ENCODE results near the gene CCDC182.

CCDC182 gene

DNA sequence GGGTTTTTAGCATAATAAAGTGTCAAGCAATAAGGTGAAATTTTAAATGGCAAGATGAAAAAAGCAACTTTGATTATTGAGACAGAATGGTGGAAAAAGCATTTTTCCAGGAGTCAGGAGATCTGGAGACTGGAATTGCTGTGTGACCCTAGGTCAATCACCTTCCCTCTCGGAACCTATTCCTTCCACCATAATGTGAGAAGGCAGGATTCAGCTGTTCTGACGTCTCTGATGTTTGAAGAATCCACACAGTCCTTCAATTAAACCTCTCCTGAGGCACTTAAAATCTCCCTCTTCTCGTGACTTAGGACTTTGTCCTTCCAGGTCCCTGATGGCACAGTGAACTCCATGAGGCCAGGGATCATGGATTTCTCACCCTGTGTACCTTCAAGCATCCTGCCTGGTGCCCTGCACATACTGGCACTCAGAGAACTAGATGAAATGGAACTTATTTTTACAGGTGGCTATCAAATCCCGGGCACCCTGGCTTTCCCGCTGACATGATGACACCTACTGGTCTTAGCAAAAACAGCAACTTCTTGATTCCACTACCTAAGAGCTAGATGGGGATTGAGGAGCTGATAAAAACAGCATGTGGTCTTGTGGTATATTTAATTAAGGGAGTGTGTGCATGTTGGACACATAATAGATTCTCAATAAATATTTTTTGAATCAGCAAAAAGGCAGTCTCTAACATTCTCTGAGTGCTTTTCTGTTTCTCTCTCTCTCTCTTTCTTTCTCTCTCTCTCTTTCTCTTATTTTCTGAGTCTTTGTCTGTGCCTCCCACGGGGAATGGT, 2.3 kb upstream of the CCDC182 start:
- Histone ChIP-seq H3K27ac (ENCODE audit: insufficient read depth, low read length, poor library complexity, severe bottlenecking) (no peak overlapping the region), H3K4me3 (ENCODE audit: insufficient read depth, low read depth, low read length, poor library complexity, severe bottlenecking) (no peak overlapping the region), H3K36me3 (ENCODE audit: control insufficient read depth, insufficient read depth, low read length) (no peaks in the 10 kb centered on the region), H3K9me3 (ENCODE audit: control insufficient read depth, low read length) (no peaks in the 10 kb centered on the region), H3K4me1 (ENCODE audit: control insufficient read depth, insufficient read depth, low read length, poor library complexity, severe bottlenecking) (no peaks in the 10 kb centered on the region), H3K27me3 (replicated peaks; ENCODE audit: control insufficient read depth, insufficient read depth, low read length, poor library complexity, severe bottlenecking) (no peaks in the 10 kb centered on the region)
- peak; percentile 4 to 18 (median 5) for DNase-seq

DNA sequence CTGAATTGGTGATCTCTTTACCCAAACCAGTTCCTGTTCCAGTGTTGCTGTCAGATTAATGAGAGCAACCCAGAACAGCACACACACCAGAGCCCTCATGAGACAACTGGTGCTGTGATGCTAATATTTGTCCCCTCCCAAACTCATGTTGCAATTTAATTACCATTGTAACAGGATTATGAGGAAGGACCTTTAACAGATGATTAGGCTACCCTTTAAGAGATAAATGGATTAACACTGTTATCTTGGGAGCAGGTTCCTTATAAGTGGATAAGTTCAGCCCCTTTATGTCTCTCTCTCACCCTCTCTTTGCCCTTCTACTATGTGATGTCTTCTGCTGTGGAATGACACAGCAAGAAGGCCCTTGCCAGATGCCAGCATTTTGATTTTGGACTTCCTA, 1.1 kb upstream of the CCDC182 start:
- H3K27ac ChIP-seq (ENCODE audit: insufficient read depth, low read length, poor library complexity, severe bottlenecking) = no peak overlapping the region
- H3K4me3 ChIP-seq (ENCODE audit: insufficient read depth, low read depth, low read length, poor library complexity, severe bottlenecking) = no peak overlapping the region
- no peaks in the 10 kb centered on the region for H3K27me3 ChIP-seq (replicated peaks; ENCODE audit: control insufficient read depth, insufficient read depth, low read length, poor library complexity, severe bottlenecking)
- no peaks in the 10 kb centered on the region for H3K9me3 ChIP-seq (ENCODE audit: control insufficient read depth, low read length)
- H3K36me3 ChIP-seq (ENCODE audit: control insufficient read depth, insufficient read depth, low read length) = no peaks in the 10 kb centered on the region
- no peak for DNase-seq
- no peaks in the 10 kb centered on the region for H3K4me1 ChIP-seq (ENCODE audit: control insufficient read depth, insufficient read depth, low read length, poor library complexity, severe bottlenecking)

DNA sequence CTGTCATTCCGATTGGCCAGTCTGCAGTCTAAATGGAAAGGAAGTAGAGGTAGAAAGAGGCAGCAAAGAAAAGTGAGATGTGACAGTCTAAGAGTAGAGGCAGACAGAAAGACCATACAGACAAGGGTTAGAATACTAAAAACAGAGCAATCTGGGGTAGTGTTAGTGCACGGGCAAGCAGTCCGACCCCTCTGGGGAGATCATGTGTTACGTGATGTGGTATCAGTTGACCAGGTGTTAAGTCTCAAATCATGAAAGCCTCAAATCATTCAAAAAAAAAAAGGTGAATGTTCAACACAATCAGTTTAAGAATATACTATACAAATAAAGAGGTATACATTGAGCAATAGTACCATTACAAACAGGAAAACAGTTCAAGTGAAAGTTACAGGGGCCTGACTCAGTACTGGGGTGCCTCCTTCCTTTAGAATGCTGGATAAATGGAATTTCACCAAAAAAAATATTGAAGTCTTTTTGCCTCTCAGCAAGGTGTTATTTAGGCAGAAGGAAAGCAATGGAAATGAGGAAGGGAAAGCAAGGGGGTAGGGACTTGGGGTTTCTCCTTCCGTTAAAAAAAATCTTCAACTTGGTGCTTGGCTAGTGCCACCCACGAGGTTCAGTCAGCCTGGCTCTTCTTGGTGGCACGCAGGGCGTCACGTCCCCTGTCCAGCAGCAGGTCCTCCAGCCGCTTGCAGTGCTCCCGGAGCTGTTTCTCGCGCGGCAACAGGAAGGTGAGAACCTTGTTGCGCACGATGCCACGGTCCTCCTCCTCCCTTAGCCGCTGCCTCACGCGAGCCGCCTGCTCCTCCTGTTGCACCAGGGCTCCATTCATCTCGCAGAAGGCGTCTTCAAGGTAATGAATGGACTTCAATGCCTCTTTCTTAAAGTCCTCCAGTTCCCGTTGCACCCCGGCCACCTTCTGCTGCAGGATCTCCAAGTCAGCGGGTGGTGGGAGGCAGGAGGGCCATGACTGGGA, 616 bp downstream of the CCDC182 start:
- Histone ChIP-seq H3K36me3 (ENCODE audit: control insufficient read depth, insufficient read depth, low read length) (no peaks in the 10 kb centered on the region), H3K27ac (ENCODE audit: insufficient read depth, low read length, poor library complexity, severe bottlenecking) (no peak overlapping the region), H3K4me1 (ENCODE audit: control insufficient read depth, insufficient read depth, low read length, poor library complexity, severe bottlenecking) (no peaks in the 10 kb centered on the region), H3K4me3 (ENCODE audit: insufficient read depth, low read depth, low read length, poor library complexity, severe bottlenecking) (no peak overlapping the region), H3K27me3 (replicated peaks; ENCODE audit: control insufficient read depth, insufficient read depth, low read length, poor library complexity, severe bottlenecking) (no peaks in the 10 kb centered on the region), H3K9me3 (ENCODE audit: control insufficient read depth, low read length) (no peaks in the 10 kb centered on the region)
- no peak for DNase-seq

DNA sequence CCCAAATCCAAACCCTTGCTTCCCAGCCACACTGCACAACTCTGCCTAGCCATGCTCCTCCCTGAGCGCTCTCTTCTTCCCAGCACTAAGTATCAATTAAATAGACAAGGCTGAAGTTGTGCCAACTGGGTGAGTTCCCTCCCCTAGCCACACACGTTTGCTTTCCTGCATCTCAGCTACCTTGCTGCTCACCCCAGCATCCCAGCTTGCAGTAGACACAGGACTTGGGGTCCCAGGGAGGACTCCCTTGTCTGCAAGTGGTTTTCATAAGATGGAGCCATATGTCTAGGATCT, 4.9 kb downstream of the CCDC182 start:
- H3K36me3 ChIP-seq (ENCODE audit: control insufficient read depth, insufficient read depth, low read length) = no peaks in the 10 kb centered on the region

DNA sequence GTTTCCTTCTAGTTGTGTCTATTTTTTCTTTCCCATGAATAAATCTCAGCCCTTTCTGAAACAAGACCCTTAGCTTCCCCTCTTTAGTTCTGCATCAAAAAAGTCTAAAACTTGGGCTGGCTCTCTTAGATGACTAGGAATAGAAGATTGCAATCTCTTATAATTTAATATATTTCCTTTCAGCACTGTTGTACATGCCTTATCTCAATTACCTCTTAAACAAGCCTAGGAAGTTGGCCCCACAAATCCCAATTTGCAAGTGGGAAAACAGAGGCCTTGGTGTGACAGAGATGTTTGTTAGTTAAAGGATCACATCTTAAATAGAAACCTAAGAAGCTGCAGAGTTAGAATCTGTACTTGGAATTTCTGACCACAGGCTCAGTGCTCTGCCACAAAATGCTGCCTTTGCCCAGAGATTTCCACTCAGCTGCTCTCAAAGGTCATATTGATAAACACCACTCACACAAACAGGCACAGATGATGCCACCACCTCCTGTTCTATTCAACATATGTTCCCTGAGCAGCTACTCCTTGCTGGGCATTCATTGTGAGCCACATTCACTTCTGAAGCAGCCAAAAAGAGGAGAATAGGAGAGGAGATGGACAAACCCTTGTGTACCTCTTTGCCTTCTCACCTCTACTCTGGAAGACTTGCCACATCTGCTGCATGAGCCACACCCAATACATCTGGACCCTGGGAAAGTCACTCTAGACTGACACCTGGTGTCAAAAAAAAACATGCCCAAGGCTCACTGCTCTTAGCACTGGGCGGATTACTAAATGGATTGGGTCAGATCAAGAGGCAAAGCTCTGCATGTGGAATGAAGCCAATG, 5.5 kb downstream of the CCDC182 start:
- DNase-seq = no peak
- no peak overlapping the region for H3K27ac ChIP-seq (ENCODE audit: insufficient read depth, low read length, poor library complexity, severe bottlenecking)
- H3K4me3 ChIP-seq (ENCODE audit: insufficient read depth, low read depth, low read length, poor library complexity, severe bottlenecking) = no peak overlapping the region
- H3K9me3 ChIP-seq (ENCODE audit: control insufficient read depth, low read length) = no peaks in the 10 kb centered on the region
- H3K4me1 ChIP-seq (ENCODE audit: control insufficient read depth, insufficient read depth, low read length, poor library complexity, severe bottlenecking) = no peaks in the 10 kb centered on the region
- no peaks in the 10 kb centered on the region for H3K27me3 ChIP-seq (replicated peaks; ENCODE audit: control insufficient read depth, insufficient read depth, low read length, poor library complexity, severe bottlenecking)
- H3K36me3 ChIP-seq (ENCODE audit: control insufficient read depth, insufficient read depth, low read length) = no peaks in the 10 kb centered on the region

More for the DNA sequence above, 4.9 kb downstream of the CCDC182 start:
- no peak overlapping the region for H3K4me3 ChIP-seq (ENCODE audit: insufficient read depth, low read depth, low read length, poor library complexity, severe bottlenecking)
- no peaks in the 10 kb centered on the region for H3K9me3 ChIP-seq (ENCODE audit: control insufficient read depth, low read length)
- DNase-seq = no peak
- H3K27ac ChIP-seq (ENCODE audit: insufficient read depth, low read length, poor library complexity, severe bottlenecking) = no peak overlapping the region
- no peaks in the 10 kb centered on the region for H3K27me3 ChIP-seq (replicated peaks; ENCODE audit: control insufficient read depth, insufficient read depth, low read length, poor library complexity, severe bottlenecking)
- H3K4me1 ChIP-seq (ENCODE audit: control insufficient read depth, insufficient read depth, low read length, poor library complexity, severe bottlenecking) = no peaks in the 10 kb centered on the region

DNA sequence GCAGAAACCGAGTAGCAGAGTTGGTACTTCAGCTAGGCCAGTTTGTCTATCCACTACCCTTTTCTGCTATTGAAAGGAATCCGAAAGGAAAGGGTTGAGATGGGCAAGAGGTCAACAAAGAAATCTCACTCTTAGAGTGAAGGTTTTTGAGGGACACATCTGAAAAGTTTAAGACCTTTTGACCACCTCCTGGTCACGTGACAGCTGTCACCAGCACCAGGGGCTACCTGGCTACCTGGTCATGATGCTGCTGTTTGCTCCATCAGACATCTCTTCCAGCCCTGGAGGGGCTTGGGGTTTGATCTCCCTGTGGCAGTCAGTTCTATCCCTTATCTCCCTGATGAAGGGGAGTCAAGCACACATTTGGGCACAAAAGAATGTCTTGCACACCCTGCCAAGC, 7.6 kb downstream of the CCDC182 start:
- H3K36me3 ChIP-seq (ENCODE audit: control insufficient read depth, insufficient read depth, low read length) = no peaks in the 10 kb centered on the region
- H3K27me3 ChIP-seq (replicated peaks; ENCODE audit: control insufficient read depth, insufficient read depth, low read length, poor library complexity, severe bottlenecking) = no peaks in the 10 kb centered on the region
- no peaks in the 10 kb centered on the region for H3K9me3 ChIP-seq (ENCODE audit: control insufficient read depth, low read length)
- no peaks in the 10 kb centered on the region for H3K4me1 ChIP-seq (ENCODE audit: control insufficient read depth, insufficient read depth, low read length, poor library complexity, severe bottlenecking)
- no peak for DNase-seq
- no peak overlapping the region for H3K27ac ChIP-seq (ENCODE audit: insufficient read depth, low read length, poor library complexity, severe bottlenecking)
- H3K4me3 ChIP-seq (ENCODE audit: insufficient read depth, low read depth, low read length, poor library complexity, severe bottlenecking) = no peak overlapping the region

DNA sequence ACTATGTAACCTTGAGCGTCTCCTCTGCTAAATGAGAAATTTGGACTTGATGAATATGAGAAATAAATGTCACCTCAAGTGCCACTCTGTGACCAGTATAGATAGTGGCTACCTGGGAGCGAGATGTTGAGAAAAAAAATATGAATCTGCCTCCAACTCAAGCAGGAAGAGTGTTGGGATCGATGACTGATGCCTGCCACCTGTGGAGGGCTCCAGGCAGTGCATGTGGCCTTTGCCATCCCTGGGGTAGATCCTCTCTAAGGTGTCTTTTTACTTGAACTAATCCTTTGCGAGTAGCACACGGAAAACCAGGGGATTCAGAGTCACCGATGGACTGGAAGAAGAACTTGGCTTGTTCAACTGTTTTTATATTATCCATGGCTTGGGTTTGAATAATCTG, 9.4 kb downstream of the CCDC182 start:
- H3K27me3 ChIP-seq (replicated peaks; ENCODE audit: control insufficient read depth, insufficient read depth, low read length, poor library complexity, severe bottlenecking) = no peaks in the 10 kb centered on the region
- no peaks in the 10 kb centered on the region for H3K36me3 ChIP-seq (ENCODE audit: control insufficient read depth, insufficient read depth, low read length)
- H3K4me3 ChIP-seq (ENCODE audit: insufficient read depth, low read depth, low read length, poor library complexity, severe bottlenecking) = no peak overlapping the region
- no peak overlapping the region for H3K27ac ChIP-seq (ENCODE audit: insufficient read depth, low read length, poor library complexity, severe bottlenecking)
- H3K9me3 ChIP-seq (ENCODE audit: control insufficient read depth, low read length) = no peaks in the 10 kb centered on the region
- no peak for DNase-seq
- no peaks in the 10 kb centered on the region for H3K4me1 ChIP-seq (ENCODE audit: control insufficient read depth, insufficient read depth, low read length, poor library complexity, severe bottlenecking)

DNA sequence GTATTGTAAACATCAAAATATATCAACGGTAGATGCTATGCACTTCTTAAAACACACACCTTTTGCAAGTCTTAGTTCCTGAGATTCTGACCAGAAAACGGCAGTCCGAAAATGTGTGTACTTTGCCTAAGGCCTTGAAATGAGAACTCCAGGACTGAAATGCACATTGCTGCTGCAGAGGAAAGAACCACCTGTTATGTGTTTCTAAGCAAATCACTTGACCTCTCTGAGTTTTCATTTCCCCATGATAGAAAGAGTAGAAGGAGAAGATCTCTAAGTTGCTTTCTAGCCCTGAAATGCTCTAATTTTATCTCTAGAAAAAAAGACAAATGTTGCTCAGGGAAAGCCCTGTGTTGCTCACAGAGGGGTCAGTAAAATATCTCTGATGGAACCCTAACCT, 9.9 kb downstream of the CCDC182 start:
- no peak for DNase-seq
- no peak overlapping the region for H3K27ac ChIP-seq (ENCODE audit: insufficient read depth, low read length, poor library complexity, severe bottlenecking)
- no peak overlapping the region for H3K4me3 ChIP-seq (ENCODE audit: insufficient read depth, low read depth, low read length, poor library complexity, severe bottlenecking)
- no peaks in the 10 kb centered on the region for H3K36me3 ChIP-seq (ENCODE audit: control insufficient read depth, insufficient read depth, low read length)
- no peaks in the 10 kb centered on the region for H3K4me1 ChIP-seq (ENCODE audit: control insufficient read depth, insufficient read depth, low read length, poor library complexity, severe bottlenecking)
- no peaks in the 10 kb centered on the region for H3K27me3 ChIP-seq (replicated peaks; ENCODE audit: control insufficient read depth, insufficient read depth, low read length, poor library complexity, severe bottlenecking)
- no peaks in the 10 kb centered on the region for H3K9me3 ChIP-seq (ENCODE audit: control insufficient read depth, low read length)

DNA sequence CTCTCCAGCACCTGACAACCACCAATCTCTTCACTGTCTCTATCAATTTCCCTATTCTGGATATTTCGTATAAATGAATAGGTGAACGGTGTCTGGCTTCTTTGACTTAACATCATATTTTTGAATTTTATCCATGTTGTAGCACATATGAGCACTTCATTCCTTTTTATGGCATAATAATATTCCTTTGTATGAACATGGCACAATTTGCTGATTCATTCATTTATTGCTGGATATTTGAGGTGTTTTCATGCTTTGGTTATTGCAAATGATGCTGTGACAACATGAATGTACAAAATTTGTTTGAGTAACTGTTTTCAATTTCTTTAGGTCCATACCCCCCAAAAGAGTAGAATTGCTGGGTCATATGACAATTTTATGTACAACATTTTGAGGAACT, 12.0 kb downstream of the CCDC182 start:
- no peak for DNase-seq
- Histone ChIP-seq H3K27me3 (replicated peaks; ENCODE audit: control insufficient read depth, insufficient read depth, low read length, poor library complexity, severe bottlenecking) (no peaks in the 10 kb centered on the region), H3K4me1 (ENCODE audit: control insufficient read depth, insufficient read depth, low read length, poor library complexity, severe bottlenecking) (no peaks in the 10 kb centered on the region), H3K36me3 (ENCODE audit: control insufficient read depth, insufficient read depth, low read length) (no peaks in the 10 kb centered on the region), H3K9me3 (ENCODE audit: control insufficient read depth, low read length) (no peaks in the 10 kb centered on the region), H3K27ac (ENCODE audit: insufficient read depth, low read length, poor library complexity, severe bottlenecking) (no peak overlapping the region), H3K4me3 (ENCODE audit: insufficient read depth, low read depth, low read length, poor library complexity, severe bottlenecking) (no peak overlapping the region)
